Peyer's patch (tissue), 4 donors: ENCODE measurements around the gene CXCL14. TPM values are rescaled to one million over a fixed set of nuclear protein-coding genes. Genes with fewer than 3 reads are reported as not detected.

Experiments used
- DNase-seq, 3 donors: peaks; one replicate each; pipeline ENCODE4 v3.0.0-alpha.2; 2017 to 2019
- H3K27ac ChIP-seq, 4 donors: fragments of 200-600 bp; sonication (generic); one replicate each; pipeline ENCODE4 v1.5.1; 2016 to 2019
- H3K27me3 ChIP-seq, 2 donors: fragments of 200-600 bp; sonication (generic); one replicate each; pipeline ENCODE4 v1.5.1; 2019
- H3K36me3 ChIP-seq, 3 donors: fragments of 200-600 bp; sonication (generic); one replicate each; pipeline ENCODE4 v1.5.1; 2016 to 2019
- H3K4me1 ChIP-seq, 4 donors: fragments of 200-600 bp; sonication (generic); one replicate each; pipeline ENCODE4 v1.5.1; 2016 to 2019
- H3K4me3 ChIP-seq, 4 donors: fragments of 200-600 bp; sonication (generic); 1 replicate in 3 of 4; 2 replicates in 1 of 4; pipeline ENCODE4 v1.5.1; 2016 to 2019; ENCODE audit warnings: mild to moderate bottlenecking in 1 of 4
- H3K9me3 ChIP-seq, 4 donors: fragments of 200-600 bp; sonication (generic); one replicate each; pipeline ENCODE4 v1.5.1; 2016 to 2019; ENCODE audit warnings: mild to moderate bottlenecking in 1 of 4
- POLR2A ChIP-seq, 2 donors: fragments of 450-650 bp; IDR thresholded peaks; one replicate each; pipeline ENCODE4 v1.5.1; 2017; ENCODE audit warnings: antibody characterized with exemption in 2 of 2, mild to moderate bottlenecking in 2 of 2, moderate library complexity in 2 of 2
- total RNA-seq, 4 donors: library from RNA; depleted of rRNA; stranded (reverse); fragments of >200 nt; gene quantifications; one replicate each; pipeline ENCODE4 v1.1.0, GENCODE V29; 2016
- TF ChIP-seq, protein P1 (sequence below), 6 experiments: fragments of 450-650 bp in 4 of 6; fragments of 200-600 bp in 2 of 6; sonication (generic) in 1 of 6; IDR thresholded peaks; one replicate each; pipeline ENCODE4 v1.5.1; 2017 to 2019; ENCODE audit warnings: antibody characterized with exemption in 6 of 6, mild to moderate bottlenecking in 3 of 6, moderate library complexity in 1 of 6

CXCL14 gene
- total RNA-seq, 4 donors from 2014 or later = 17.3 to 122 (median 23.4) TPM

DNA sequence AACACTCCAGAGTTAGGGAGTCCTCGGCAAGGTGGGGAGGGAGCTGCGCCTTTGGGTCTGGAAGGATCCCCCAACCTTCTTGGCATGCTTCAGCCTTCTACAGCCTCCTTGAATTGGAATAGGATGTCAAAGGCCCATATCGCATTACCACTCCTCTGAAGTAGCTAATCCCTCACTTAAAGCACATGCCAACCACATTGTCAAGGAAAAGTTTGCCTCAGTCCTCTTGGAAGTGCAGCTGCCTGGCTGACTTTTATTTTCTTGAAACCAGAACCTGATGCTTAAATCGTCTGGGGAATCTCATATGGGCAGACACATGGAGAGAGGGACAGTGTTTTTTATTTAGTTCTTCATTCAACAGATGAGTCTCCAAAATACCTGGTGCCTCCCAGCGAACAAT lies 14.5 kb downstream of the CXCL14 start:
- TF ChIP-seq POLR2A (IDR thresholded peaks at IDR 0.05) = no peak
- TF ChIP-seq, protein P1, sequence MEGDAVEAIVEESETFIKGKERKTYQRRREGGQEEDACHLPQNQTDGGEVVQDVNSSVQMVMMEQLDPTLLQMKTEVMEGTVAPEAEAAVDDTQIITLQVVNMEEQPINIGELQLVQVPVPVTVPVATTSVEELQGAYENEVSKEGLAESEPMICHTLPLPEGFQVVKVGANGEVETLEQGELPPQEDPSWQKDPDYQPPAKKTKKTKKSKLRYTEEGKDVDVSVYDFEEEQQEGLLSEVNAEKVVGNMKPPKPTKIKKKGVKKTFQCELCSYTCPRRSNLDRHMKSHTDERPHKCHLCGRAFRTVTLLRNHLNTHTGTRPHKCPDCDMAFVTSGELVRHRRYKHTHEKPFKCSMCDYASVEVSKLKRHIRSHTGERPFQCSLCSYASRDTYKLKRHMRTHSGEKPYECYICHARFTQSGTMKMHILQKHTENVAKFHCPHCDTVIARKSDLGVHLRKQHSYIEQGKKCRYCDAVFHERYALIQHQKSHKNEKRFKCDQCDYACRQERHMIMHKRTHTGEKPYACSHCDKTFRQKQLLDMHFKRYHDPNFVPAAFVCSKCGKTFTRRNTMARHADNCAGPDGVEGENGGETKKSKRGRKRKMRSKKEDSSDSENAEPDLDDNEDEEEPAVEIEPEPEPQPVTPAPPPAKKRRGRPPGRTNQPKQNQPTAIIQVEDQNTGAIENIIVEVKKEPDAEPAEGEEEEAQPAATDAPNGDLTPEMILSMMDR (IDR thresholded peaks at IDR 0.05) = no peak
- H3K36me3 ChIP-seq = no peaks in the 10 kb centered on the region
- DNase-seq = no peak
- H3K4me1 ChIP-seq = no peaks in the 10 kb centered on the region
- no peaks in the 10 kb centered on the region for H3K9me3 ChIP-seq
- H3K4me3 ChIP-seq = no peak overlapping the region
- no peak overlapping the region for H3K27ac ChIP-seq
- no peaks in the 10 kb centered on the region for H3K27me3 ChIP-seq

DNA sequence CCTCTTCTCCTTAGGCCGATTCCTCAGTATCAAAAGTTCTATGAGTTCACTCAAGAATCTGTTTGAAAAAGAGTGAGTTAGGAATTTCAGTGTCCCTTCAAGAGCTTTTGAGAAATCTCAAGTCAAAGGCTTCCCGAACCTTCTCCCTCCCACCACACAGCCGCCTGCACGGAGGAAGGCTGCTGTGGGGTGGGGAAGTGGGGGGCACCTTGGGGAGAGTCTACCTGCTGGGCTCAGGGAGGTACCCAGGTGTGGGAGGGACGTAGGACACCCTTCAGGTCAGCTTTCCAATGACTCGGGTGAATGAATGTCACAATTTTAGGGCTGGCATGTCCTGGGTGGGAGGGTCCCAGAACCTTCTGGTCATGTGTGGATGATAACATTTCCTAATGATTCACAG lies 17.5 kb downstream of the CXCL14 start:
- Histone ChIP-seq H3K27me3 (no peaks in the 10 kb centered on the region), H3K36me3 (no peaks in the 10 kb centered on the region), H3K4me1 (no peaks in the 10 kb centered on the region), H3K4me3 (no peak overlapping the region), H3K27ac (no peak overlapping the region), H3K9me3 (no peaks in the 10 kb centered on the region)
- no peak for DNase-seq
- TF ChIP-seq, protein P1 (IDR thresholded peaks at IDR 0.05) = no peak
- no peak for TF ChIP-seq POLR2A (IDR thresholded peaks at IDR 0.05)

DNA sequence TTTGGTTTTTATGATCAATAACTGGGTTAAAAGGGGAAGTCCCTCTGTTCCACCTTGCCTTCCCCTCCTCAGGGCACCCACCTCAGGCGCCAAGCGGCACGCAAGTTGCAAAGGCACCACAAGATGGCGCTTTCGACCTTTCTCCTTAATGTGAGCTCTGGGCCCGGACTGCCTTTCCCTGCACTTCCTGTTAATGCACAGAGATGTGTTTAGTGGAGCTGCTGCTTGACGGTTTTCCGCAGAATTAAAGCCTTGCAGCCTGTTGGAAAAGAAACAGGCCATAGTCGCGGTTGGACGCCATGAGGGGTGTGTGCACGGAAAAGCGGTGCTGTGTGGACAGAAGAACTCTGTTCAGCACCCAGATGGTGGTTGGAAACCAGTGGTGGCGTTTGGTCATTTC lies 17.9 kb downstream of the CXCL14 start:
- no peak for TF ChIP-seq POLR2A (IDR thresholded peaks at IDR 0.05)
- TF ChIP-seq, protein P1 (IDR thresholded peaks at IDR 0.05) = peak; percentile 3 to 75 (median 64)
- Histone ChIP-seq H3K4me3 (no peak overlapping the region), H3K27me3 (no peaks in the 10 kb centered on the region), H3K27ac (no peak overlapping the region), H3K4me1 (no peaks in the 10 kb centered on the region), H3K36me3 (no peaks in the 10 kb centered on the region), H3K9me3 (no peaks in the 10 kb centered on the region)
- DNase-seq = peak; percentile 38 to 88 (median 78)

DNA sequence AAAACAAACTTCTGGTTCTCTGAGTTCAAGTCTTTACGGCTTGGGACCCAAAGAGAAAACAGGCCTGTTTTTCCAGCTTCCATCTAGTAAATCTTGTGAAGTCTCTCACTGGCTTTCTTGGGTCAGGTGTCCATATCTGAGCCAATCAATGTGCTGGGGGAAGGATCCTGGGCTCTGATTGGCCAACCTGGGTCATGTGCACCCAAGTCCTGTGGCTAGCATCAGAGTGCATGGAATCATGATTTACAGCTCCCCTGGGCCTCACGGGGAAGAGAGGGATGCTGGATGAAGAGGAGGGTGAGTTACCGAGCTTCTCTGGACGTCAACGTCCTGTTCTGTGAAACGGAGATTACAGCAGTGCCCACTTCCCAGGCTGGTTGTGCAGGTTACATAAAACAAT lies 19.4 kb downstream of the CXCL14 start:
- Histone ChIP-seq H3K36me3 (no peaks in the 10 kb centered on the region), H3K9me3 (no peaks in the 10 kb centered on the region), H3K27ac (no peak overlapping the region), H3K27me3 (no peaks in the 10 kb centered on the region), H3K4me1 (no peaks in the 10 kb centered on the region), H3K4me3 (no peak overlapping the region)
- no peak for TF ChIP-seq POLR2A (IDR thresholded peaks at IDR 0.05)
- TF ChIP-seq, protein P1 (IDR thresholded peaks at IDR 0.05) = no peak
- DNase-seq = no peak

DNA sequence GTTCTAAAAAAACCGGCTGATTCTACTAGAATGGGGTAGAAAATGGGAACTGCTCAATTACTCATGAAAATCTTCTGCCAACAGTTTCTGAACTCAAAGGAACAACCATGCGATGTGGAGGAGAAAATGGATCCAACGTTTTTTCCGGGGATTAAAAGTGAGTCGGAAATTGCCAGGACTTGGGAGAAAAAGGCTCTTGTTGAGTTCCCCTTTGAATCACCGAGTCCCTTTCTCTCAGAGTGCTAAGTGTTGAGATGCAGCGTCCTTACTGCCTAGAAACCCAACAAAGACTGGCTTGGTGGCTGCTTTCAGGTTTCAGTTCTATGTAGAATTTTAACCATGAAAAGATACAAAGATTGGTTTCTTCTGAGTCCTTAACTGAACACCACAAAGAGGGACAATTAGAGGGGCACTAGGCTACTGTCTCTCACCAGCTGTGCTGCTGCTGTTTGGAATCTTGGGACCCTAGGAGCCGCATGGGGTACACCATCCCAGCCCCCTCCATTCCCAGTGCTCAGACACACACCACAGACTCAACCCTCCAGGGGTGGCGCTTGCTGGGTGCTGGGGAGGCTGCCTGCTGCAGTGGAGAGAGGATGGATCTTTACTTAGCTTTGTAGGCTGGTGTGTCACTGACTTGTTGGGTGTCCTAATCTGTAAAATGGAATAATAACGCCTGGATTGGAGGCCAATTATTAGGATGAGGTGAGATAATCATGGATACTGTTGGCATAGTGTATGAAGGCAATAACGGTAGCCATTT lies 21.5 kb downstream of the CXCL14 start:
- Histone ChIP-seq H3K27ac (no peak overlapping the region), H3K9me3 (no peaks in the 10 kb centered on the region), H3K27me3 (no peaks in the 10 kb centered on the region), H3K4me1 (no peaks in the 10 kb centered on the region), H3K36me3 (no peaks in the 10 kb centered on the region), H3K4me3 (no peak overlapping the region)
- no peak for DNase-seq
- TF ChIP-seq, protein P1 (IDR thresholded peaks at IDR 0.05) = no peak
- TF ChIP-seq POLR2A (IDR thresholded peaks at IDR 0.05) = no peak
